H1 (cell line): ENCODE results near the gene UBE2D2. TPM values are rescaled to one million over a fixed set of nuclear protein-coding genes. Genes with fewer than 3 reads are reported as not detected.

Experiments used
- CTCF ChIA-PET: fragments of 300-600 bp; sonication (Branson Sonifier 250); formaldehyde crosslinking; loops from one replicate; lab custom pipeline; 2021; ENCODE audit not compliant: partially characterized antibody; lab: Charles Lee
- POLR2A ChIA-PET: fragments of 300-600 bp; sonication (Branson Sonifier 250); formaldehyde crosslinking; loops from one replicate; lab custom pipeline; 2021; ENCODE audit warnings: inconsistent platforms; ENCODE audit not compliant: partially characterized antibody; lab: Charles Lee
- DNase-seq, 2 experiments: peaks; one replicate each; pipeline versions ENCODE4 v3.0.0 to v3.0.0-alpha.2; 2010 to 2022; ENCODE audit warnings: low spot score in 2 of 2, low read depth in 1 of 2, mixed read lengths in 1 of 2
- FAIRE-seq: peaks from 2 replicates; lab custom pipeline; 2011; peaks lifted over from hg19 to GRCh38; lab: Jason Lieb, UNC
- H2AFZ ChIP-seq: 2 replicates; pipeline ENCODE4 v1.8.1; 2012; ENCODE audit warnings: low read length, inconsistent platforms
- H2AK5ac ChIP-seq: 2 replicates; pipeline ENCODE4 v1.6.1; 2013; ENCODE audit warnings: low read depth, low read length
- H2BK120ac ChIP-seq: replicated peaks from 2 replicates; pipeline ENCODE3; 2013; ENCODE audit warnings: low read depth, low read length, inconsistent platforms
- H2BK12ac ChIP-seq: 2 replicates; pipeline ENCODE4 v1.6.1; 2013; ENCODE audit warnings: low read depth, low read length
- H2BK15ac ChIP-seq: 2 replicates; pipeline ENCODE4 v1.6.1; 2013; ENCODE audit warnings: low read length
- H2BK20ac ChIP-seq: 2 replicates; pipeline ENCODE4 v1.6.1; 2013; ENCODE audit warnings: low read length
- H2BK5ac ChIP-seq: 2 replicates; pipeline ENCODE4 v1.6.1; 2013; ENCODE audit warnings: low read depth, low read length
- H3K14ac ChIP-seq: 2 replicates; pipeline ENCODE4 v1.6.1; 2013; ENCODE audit warnings: inconsistent platforms; ENCODE audit not compliant: insufficient read length
- H3K18ac ChIP-seq: 2 replicates; pipeline ENCODE4 v1.6.1; 2013; ENCODE audit warnings: low read length; ENCODE audit errors: extremely low read depth
- H3K23ac ChIP-seq: 2 replicates; pipeline ENCODE4 v1.6.1; 2013; ENCODE audit warnings: inconsistent platforms; ENCODE audit not compliant: insufficient read length
- H3K23me2 ChIP-seq: 2 replicates; pipeline ENCODE4 v1.6.1; 2013; ENCODE audit warnings: low read depth, low read length
- H3K27ac ChIP-seq: 2 replicates; pipeline ENCODE4 v1.6.1; 2011; ENCODE audit warnings: low read depth, low read length, inconsistent platforms
- H3K27me3 ChIP-seq, 4 experiments: replicated peaks in 1 of 4; 1 replicate in 1 of 4; 2 replicates in 3 of 4; pipeline versions ENCODE4 v1.6.1 to v1.8.1; 2011 to 2013; ENCODE audit warnings: low read length in 3 of 4, mild to moderate bottlenecking in 3 of 4, inconsistent platforms in 2 of 4, mixed read lengths in 2 of 4, moderate library complexity in 1 of 4; ENCODE audit not compliant: control insufficient read depth in 3 of 4, insufficient read depth in 3 of 4; ENCODE audit errors: extremely low read depth in 1 of 4
- H3K36me3 ChIP-seq, 4 experiments: 2 replicates each; pipeline versions ENCODE4 v1.6.1 to v1.8.1; 2011 to 2013; ENCODE audit warnings: mild to moderate bottlenecking in 4 of 4, low read length in 3 of 4, moderate library complexity in 2 of 4, control low read depth in 1 of 4, inconsistent platforms in 1 of 4; ENCODE audit not compliant: insufficient read depth in 4 of 4, control insufficient read depth in 2 of 4
- H3K4ac ChIP-seq: replicated peaks from 2 replicates; pipeline ENCODE3; 2013; ENCODE audit warnings: low read length, low read depth, mixed read lengths, inconsistent platforms; ENCODE audit not compliant: insufficient read length
- H3K4me1 ChIP-seq, 4 experiments: replicated peaks in 1 of 4; 1 replicate in 1 of 4; 2 replicates in 3 of 4; pipeline versions ENCODE4 v1.6.1 to v1.8.1; 2011 to 2013; ENCODE audit warnings: low read length in 3 of 4, inconsistent platforms in 2 of 4, mixed read lengths in 1 of 4; ENCODE audit not compliant: insufficient read depth in 4 of 4, control insufficient read depth in 3 of 4
- H3K4me2 ChIP-seq, 2 experiments: 2 replicates each; pipeline versions ENCODE4 v1.6.1 to v1.8.1; 2011 to 2013; ENCODE audit warnings: low read depth in 2 of 2, low read length in 2 of 2, control low read depth in 1 of 2, inconsistent platforms in 1 of 2, mild to moderate bottlenecking in 1 of 2; ENCODE audit not compliant: insufficient read depth in 1 of 2
- H3K4me3 ChIP-seq, 4 experiments: fragments of 200-600, 300-600 bp in 1 of 4; sonication (generic), shearing (Covaris generic), sonication (Bioruptor Twin) in 1 of 4; 2 replicates each; pipeline versions ENCODE4 v1.5.1 to v1.8.1; 2011 to 2016; ENCODE audit warnings: low read length in 4 of 4, low read depth in 3 of 4, control low read depth in 2 of 4, inconsistent platforms in 2 of 4, mild to moderate bottlenecking in 2 of 4, mixed read lengths in 1 of 4, moderate library complexity in 1 of 4; ENCODE audit not compliant: insufficient read depth in 2 of 4; ENCODE audit errors: extremely low read depth in 1 of 4
- H3K56ac ChIP-seq: replicated peaks from 2 replicates; pipeline ENCODE3; 2013; ENCODE audit warnings: low read depth, mild to moderate bottlenecking, mixed read lengths, low read length, inconsistent platforms; ENCODE audit not compliant: insufficient read length
- H3K79me1 ChIP-seq: 2 replicates; pipeline ENCODE4 v1.6.1; 2013; ENCODE audit warnings: low read depth, low read length, control low read depth
- H3K79me2 ChIP-seq, 2 experiments: 2 replicates each; pipeline versions ENCODE4 v1.6.1 to v1.8.1; 2012 to 2013; ENCODE audit warnings: low read length in 2 of 2, mild to moderate bottlenecking in 2 of 2, inconsistent platforms in 1 of 2; ENCODE audit not compliant: insufficient read depth in 2 of 2, control insufficient read depth in 1 of 2
- H3K9ac ChIP-seq, 4 experiments: replicated peaks in 1 of 4; 1 replicate in 1 of 4; 2 replicates in 3 of 4; pipeline versions ENCODE4 v1.6.1 to v1.8.1; 2011 to 2013; ENCODE audit warnings: low read depth in 3 of 4, low read length in 3 of 4, control low read depth in 2 of 4, mild to moderate bottlenecking in 2 of 4, moderate library complexity in 2 of 4, inconsistent platforms in 1 of 4; ENCODE audit errors: extremely low read depth in 1 of 4
- H3K9me3 ChIP-seq, 2 experiments: 2 replicates each; pipeline versions ENCODE4 v1.6.1 to v1.8.1; 2012 to 2013; ENCODE audit warnings: mild to moderate bottlenecking in 2 of 2, moderate library complexity in 2 of 2, control low read depth in 1 of 2, inconsistent platforms in 1 of 2, low read depth in 1 of 2, low read length in 1 of 2, mixed read lengths in 1 of 2; ENCODE audit not compliant: insufficient read depth in 2 of 2
- H4K20me1 ChIP-seq, 2 experiments: replicated peaks in 1 of 2; 2 replicates each; pipeline versions ENCODE3 to v1.8.1; 2011 to 2013; ENCODE audit warnings: inconsistent platforms in 2 of 2, low read length in 2 of 2, mild to moderate bottlenecking in 1 of 2; ENCODE audit not compliant: insufficient read depth in 2 of 2, control insufficient read depth in 1 of 2
- H4K5ac ChIP-seq: 2 replicates; pipeline ENCODE4 v1.6.1; 2013; ENCODE audit warnings: low read length, low read depth, mixed read lengths, inconsistent platforms; ENCODE audit not compliant: insufficient read length
- H4K8ac ChIP-seq: 2 replicates; pipeline ENCODE4 v1.8.0; 2013; ENCODE audit warnings: mild to moderate bottlenecking, moderate library complexity, low read length, inconsistent platforms; ENCODE audit not compliant: insufficient read depth; ENCODE audit errors: extremely low read depth
- H4K91ac ChIP-seq: replicated peaks from 2 replicates; pipeline ENCODE3; 2013; ENCODE audit warnings: low read length, mixed read lengths, inconsistent platforms; ENCODE audit not compliant: insufficient read length
- EZH2 ChIP-seq: fragments of 200-600 bp; sonication (generic); IDR thresholded peaks from 2 replicates; pipeline ENCODE4 v1.7.1; 2012; ENCODE audit warnings: low read depth, mild to moderate bottlenecking, moderate library complexity, low read length, inconsistent platforms; ENCODE audit not compliant: severe bottlenecking
- KDM1A ChIP-seq: fragments of 200-600, 300-600 bp; sonication (generic); IDR thresholded peaks from 2 replicates; pipeline ENCODE4 v1.7.1; 2016; ENCODE audit warnings: mild to moderate bottlenecking, low read length, borderline replicate concordance
- PHF8 ChIP-seq: fragments of 200-600 bp; sonication (generic); conservative IDR thresholded peaks from 2 replicates; pipeline ENCODE4 v1.7.1; 2012; ENCODE audit warnings: low read depth, mild to moderate bottlenecking, inconsistent platforms, low read length, moderate library complexity
- POLR2A ChIP-seq, 2 experiments: IDR thresholded peaks; 1 replicate in 1 of 2; 2 replicates in 1 of 2; pipeline ENCODE4 v1.6.1; 2011; ENCODE audit warnings: low read depth in 2 of 2, low read length in 2 of 2, mild to moderate bottlenecking in 2 of 2; ENCODE audit errors: control extremely low read depth in 1 of 2
- SRF ChIP-seq: IDR thresholded peaks from 2 replicates; pipeline ENCODE4 v1.6.1; 2011; ENCODE audit warnings: mild to moderate bottlenecking, low read depth, low read length, moderate library complexity
- ZNF274 ChIP-seq: IDR thresholded peaks from 2 replicates; pipeline ENCODE4 v1.7.0; 2012; ENCODE audit warnings: low read length, borderline replicate concordance; ENCODE audit errors: extremely low read depth
- WGBS, 2 experiments: shearing (Covaris generic) in 1 of 2; methylation state at CpG; one replicate each; pipeline versions ENCODE4 v1.1.6 to v1.1.7; 2013 to 2015; ENCODE audit warnings: low lambda C conversion rate in 2 of 2, mixed read lengths in 2 of 2, inconsistent platforms in 1 of 2, low coverage in 1 of 2, missing lambda C conversion rate in 1 of 2; ENCODE audit not compliant: insufficient replicate concordance in 2 of 2, insufficient coverage in 1 of 2, insufficient read length in 1 of 2; ENCODE audit errors: extremely low coverage in 1 of 2, missing lambda C conversion rate in 1 of 2; 5-methylcytosine and 5-hydroxymethylcytosine counted together
- polyA plus RNA-seq, 7 experiments: library from polyadenylated mRNA; depleted of rRNA in 3 of 7; stranded (reverse) in 5 of 7; unstranded in 2 of 7; fragments of >200 nt in 5 of 7; fragments of 200-250 nt in 2 of 7; gene quantifications; 1 replicate in 5 of 7; 2 replicates in 1 of 7; 4 replicates in 1 of 7; pipeline versions ENCODE4 v1.2.1 to v1.2.3, GENCODE V29; 2011 to 2013; ENCODE audit warnings: missing spikeins in 2 of 7, mixed read lengths in 2 of 7
- total RNA-seq: library from RNA; stranded (reverse); fragmentation: NEBNext Ultra II Directional; extraction: Animal tissue kit (Norgen Biotek cat#: 25700); gene quantifications from 2 replicates; pipeline ENCODE4 v1.2.1, GENCODE V29; 2021

The UBE2D2 gene
- total and polyA plus RNA-seq, 2 of the 8 experiments (the other 6 are each of a cell fraction or from before 2014, with no cell fraction given), result 66.9 to 203 TPM

DNA sequence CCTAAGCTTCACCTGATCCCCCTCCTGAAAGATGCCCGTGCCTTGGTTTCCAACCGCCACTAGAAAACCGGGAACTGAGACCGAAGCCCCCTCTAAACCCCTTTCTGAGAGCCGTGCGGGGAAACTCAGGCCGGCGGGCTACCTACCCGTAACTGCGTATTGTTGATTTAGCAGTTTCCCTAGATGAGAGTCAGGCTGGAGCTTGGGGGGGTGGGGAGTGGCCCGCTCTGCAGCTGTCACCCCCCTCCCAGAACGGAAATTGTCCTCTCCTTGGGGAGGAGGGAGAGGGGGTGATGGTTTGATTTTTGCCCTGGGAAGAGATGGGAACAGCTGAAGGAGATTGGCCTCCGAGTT lies 89.5 kb downstream of the UBE2D2 start:
- H3K79me2 ChIP-seq, result peaks cover 35 to 64% of the 10 kb centered on the region in 2 experiments
- peak overlapping the region; percentile 81; the same call in 1 of the 2 replicates for H2BK5ac ChIP-seq
- TF ChIP-seq EZH2, result peak; percentile 17
- TF ChIP-seq SRF, result no peak
- TF ChIP-seq ZNF274, result no peak
- no peak for TF ChIP-seq KDM1A
- TF ChIP-seq POLR2A (IDR thresholded peaks at IDR 0.05; ENCODE audit: control extremely low read depth in 1 of 2, low read depth in 2 of 2, low read length in 2 of 2), result peak in 1 of 2 experiments; percentile 40; a peak in 1 of 3 replicates
- 0 out of 2 replicates have a peak, but pooled peaks have one; percentile 8 for TF ChIP-seq PHF8
- no peak for FAIRE-seq
- no peak for DNase-seq
- ChIA-PET CTCF (interaction anchor here (0.6 to 14.5 kb wide), 13 partner anchors 10 to 115 kb away, joined by 3 to 224 read pairs (median 6); no protein-coding TSS in a partner anchor), POLR2A (interaction anchor here (0.6 to 14.7 kb wide), 16 partner anchors 9 to 898 kb away, joined by 3 to 212 read pairs (median 4); no protein-coding TSS in a partner anchor)
- no peak overlapping the region for H2AK5ac ChIP-seq
- peaks cover 24% of the 10 kb centered on the region for H3K23me2 ChIP-seq
- H3K36me3 ChIP-seq, result no peaks in the 10 kb centered on the region
- peaks cover 26 to 34% of the 10 kb centered on the region in 2 experiments for H4K20me1 ChIP-seq
- no peak overlapping the region for H3K27ac ChIP-seq
- peak overlapping the region in 3 of 4 experiments; percentile 38 to 53 (median 49); a peak in 4 of 7 replicates for H3K9ac ChIP-seq
- H3K23ac ChIP-seq, result no peak overlapping the region
- peak overlapping the region; percentile 3 for H4K5ac ChIP-seq
- no peak overlapping the region for H2BK15ac ChIP-seq
- 0 out of 2 replicates have a peak overlapping the region, but pooled peaks have one; percentile 31 for H2BK12ac ChIP-seq
- peak overlapping the region; percentile 91 to 97 for H3K4me2 ChIP-seq
- no peak overlapping the region for H4K8ac ChIP-seq
- H3K9me3 ChIP-seq, result no peaks in the 10 kb centered on the region
- peak overlapping the region; percentile 56 for H3K56ac ChIP-seq
- no peak overlapping the region for H2BK120ac ChIP-seq
- no peak overlapping the region for H2AFZ ChIP-seq
- peaks cover 20 to 55% (median 50%) of the 10 kb centered on the region in 4 experiments for H3K4me1 ChIP-seq
- H3K27me3 ChIP-seq, result peaks cover 3 to 18% (median 13%) of the 10 kb centered on the region in 4 experiments; a peak in 6 of 7 replicates
- peak overlapping the region; percentile 88; the same call in 1 of the 2 replicates for H2BK20ac ChIP-seq
- H3K79me1 ChIP-seq, result peaks cover 31% of the 10 kb centered on the region
- peak overlapping the region; percentile 93; the same call in 1 of the 2 replicates for H3K18ac ChIP-seq
- H3K14ac ChIP-seq, result no peak overlapping the region
- no peak overlapping the region for H3K4ac ChIP-seq
- peak overlapping the region; percentile 81 to 91 (median 90) for H3K4me3 ChIP-seq
- whole genome bisulfite sequencing, 2 experiments, result 0% methylated on average over 12 of the region's 13 CpGs; no CpG with 5 or more reads in 1 of the 2 experiments
- peak overlapping the region; percentile 34 for H4K91ac ChIP-seq
